SK-N-MC (cell line): Measurements from ENCODE around the gene NDUFC2.

Source experiments
- EZH2 ChIP-seq: fragments of 200-600 bp; sonication (generic); IDR thresholded peaks from one replicate; pipeline ENCODE4 v1.6.1; 2017; ENCODE audit warnings: antibody characterized with exemption
- FOXP2 ChIP-seq: optimal IDR thresholded peaks from 2 replicates; pipeline ENCODE3; 2011; ENCODE audit warnings: mild to moderate bottlenecking, moderate library complexity; ENCODE audit not compliant: insufficient read depth; ENCODE audit errors: extremely low read length, control extremely low read depth
- POLR2AphosphoS5 ChIP-seq: IDR thresholded peaks from 2 replicates; pipeline ENCODE4 v1.6.1; 2012; ENCODE audit warnings: mild to moderate bottlenecking, low read depth, low read length, borderline replicate concordance

DNA sequence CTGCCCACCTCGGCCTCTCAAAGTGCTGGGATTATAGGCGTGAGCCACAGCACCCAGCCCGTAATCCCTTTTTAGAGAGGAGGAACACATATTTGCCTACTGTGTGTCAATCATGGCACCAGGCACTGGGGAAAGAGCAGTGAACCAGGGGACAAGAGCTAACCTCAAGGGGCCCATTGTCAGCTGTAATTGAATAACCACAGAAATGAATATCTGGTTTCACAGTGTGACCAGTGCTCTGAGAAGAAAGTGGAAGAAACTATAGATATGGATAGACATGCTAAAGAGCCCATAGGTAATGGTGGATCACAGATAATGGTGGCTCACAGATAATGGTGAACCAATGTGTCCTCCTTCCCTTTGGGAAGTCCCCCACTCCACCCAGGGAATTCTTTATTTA, 48.0 kb downstream of the NDUFC2 start:
- TF ChIP-seq EZH2 (no peak), POLR2AphosphoS5 (no peak), FOXP2 (no peak)
